Measurements from ENCODE around the gene SYF2. TPM values are rescaled to one million over a fixed set of nuclear protein-coding genes. Genes with fewer than 3 reads are reported as not detected.

The SYF2 gene
- polyA plus RNA-seq, 2 of the 4 experiments (the other 2 are of a cell fraction) = 38.6 to 39.7 TPM

- POLR2A ChIA-PET = no interaction called here
- WGBS (ENCODE audit: missing lambda C conversion rate) = 93% methylated on average over 9 of the region's 9 CpGs
- DNase-seq (ENCODE audit: low read depth in 1 of 2, low spot score in 1 of 2) = no peak
Observed at GRCh38 chr1:25219661-25220251, 12.5 kb downstream of the SYF2 start.

GRCh38 chr1:25217598-25218232, 14.6 kb downstream of the SYF2 start:
- FAIRE-seq (no peak), ATAC-seq (peak; percentile 33 to 50; a peak in 4 of 6 replicates), DNase-seq (ENCODE audit: low read depth in 1 of 2, low spot score in 1 of 2) (no peak)
- TF ChIP-seq MAFK (IDR thresholded peaks at IDR 0.05; ENCODE audit: partially characterized antibody) (no peak), EHMT2 (IDR thresholded peaks at IDR 0.05; ENCODE audit: low read depth) (no peak), GATA3 (IDR thresholded peaks at IDR 0.05; ENCODE audit: borderline replicate concordance) (no peak), ATOH8 (CRISPR knock-in tag; IDR thresholded peaks at IDR 0.05; ENCODE audit: low read depth) (no peak), CHD2 (IDR thresholded peaks at IDR 0.05; ENCODE audit: low read length, partially characterized antibody) (no peak), REST (IDR thresholded peaks at IDR 0.05) (no peak)
- no peak overlapping the region for H3K4me2 ChIP-seq
- ChIA-PET CTCF (interaction anchor here (0.5 to 1.4 kb wide), 3 partner anchors 11 to 1091 kb away, joined by 3 to 6 read pairs (median 4); no protein-coding TSS in a partner anchor), POLR2A (no interaction called here)
- WGBS (ENCODE audit: missing lambda C conversion rate) = 82% methylated on average over 8 of the region's 8 CpGs
- no peaks in the 10 kb centered on the region for H3K9me3 ChIP-seq
- H3K27ac ChIP-seq = no peak overlapping the region
- no peak overlapping the region for H3K4me3 ChIP-seq
- no peaks in the 10 kb centered on the region for H3K4me1 ChIP-seq

More at GRCh38 chr1:25219661-25220251, 12.5 kb downstream of the SYF2 start:
- H3K4me3 ChIP-seq = no peak overlapping the region
- H3K27ac ChIP-seq = no peak overlapping the region
- FAIRE-seq (no peak), ATAC-seq (no peak)
- H3K9me3 ChIP-seq = no peaks in the 10 kb centered on the region
- CTCF ChIA-PET = no interaction called here
- no peak for TF ChIP-seq E2F6 (IDR thresholded peaks at IDR 0.05; ENCODE audit: borderline replicate concordance, low read depth)
- TF ChIP-seq SMC3 (IDR thresholded peaks at IDR 0.05) = no peak
- no peak for TF ChIP-seq ZSCAN20 (CRISPR knock-in tag; IDR thresholded peaks at IDR 0.05)
- TF ChIP-seq JUNB (IDR thresholded peaks at IDR 0.05) = no peak
- no peak for TF ChIP-seq FOSB (CRISPR knock-in tag; IDR thresholded peaks at IDR 0.05)
- no peak for TF ChIP-seq POLR2A (IDR thresholded peaks at IDR 0.05; ENCODE audit: low read length)
- TF ChIP-seq CHD4 (IDR thresholded peaks at IDR 0.05; ENCODE audit: borderline replicate concordance) = no peak
- no peak for TF ChIP-seq ELK1 (IDR thresholded peaks at IDR 0.05; ENCODE audit: low read depth, low read length)
- no peak for TF ChIP-seq PHF8 (IDR thresholded peaks at IDR 0.05; ENCODE audit: borderline replicate concordance, low read depth)
- no peak for TF ChIP-seq EHF (CRISPR knock-in tag; IDR thresholded peaks at IDR 0.05)
- TF ChIP-seq MAX (IDR thresholded peaks at IDR 0.05) = no peak
- TF ChIP-seq ATOH8 (CRISPR knock-in tag; IDR thresholded peaks at IDR 0.05; ENCODE audit: low read depth) = no peak
- no peak for TF ChIP-seq HEYL (CRISPR knock-in tag; IDR thresholded peaks at IDR 0.05)
- TF ChIP-seq REST (IDR thresholded peaks at IDR 0.05) = no peak
- no peak overlapping the region for H3K4me2 ChIP-seq
- H3K4me1 ChIP-seq = no peaks in the 10 kb centered on the region

Data from A549 (cell line).